ENCODE measurements around the gene MYO7B. TPM values are rescaled to one million over a fixed set of nuclear protein-coding genes. Genes with fewer than 3 reads are reported as not detected.

The MYO7B gene
- total RNA-seq, 2 donors from 2014 or later, result 0.14 to 0.78 TPM

DNA sequence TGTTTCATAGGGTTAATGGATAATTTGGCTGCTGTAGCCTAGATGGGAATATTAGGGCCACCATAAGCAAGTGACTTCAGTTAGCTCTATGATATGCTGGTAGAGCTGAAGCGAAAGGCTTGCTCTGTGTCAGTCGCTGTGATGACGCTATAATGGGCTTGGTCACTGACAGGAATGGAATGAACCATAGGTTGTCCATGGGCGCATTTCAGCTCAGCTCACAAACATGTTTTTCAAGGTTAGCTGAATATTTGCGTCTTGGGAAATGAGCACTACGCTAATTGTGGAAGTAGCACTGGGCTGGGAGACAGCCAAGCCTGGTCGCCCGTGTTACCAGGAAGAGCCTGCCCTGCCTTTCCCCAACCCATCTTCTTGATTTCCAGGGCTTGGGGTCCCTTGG, 3.2 kb upstream of the MYO7B start:
- no peak for ATAC-seq (ENCODE audit: insufficient number of reproducible peaks, low FRiP score, low read depth)
- H3K36me3 ChIP-seq, result no peaks in the 10 kb centered on the region
- H3K4me3 ChIP-seq, result no peak overlapping the region
- H3K9me3 ChIP-seq, result no peaks in the 10 kb centered on the region
- no peak overlapping the region for H3K27ac ChIP-seq
- DNase-seq (ENCODE audit: low spot score), result no peak
- no peaks in the 10 kb centered on the region for H3K4me1 ChIP-seq (ENCODE audit: control insufficient read depth in 1 of 2, low read depth in 2 of 2)
- TF ChIP-seq, protein P1, sequence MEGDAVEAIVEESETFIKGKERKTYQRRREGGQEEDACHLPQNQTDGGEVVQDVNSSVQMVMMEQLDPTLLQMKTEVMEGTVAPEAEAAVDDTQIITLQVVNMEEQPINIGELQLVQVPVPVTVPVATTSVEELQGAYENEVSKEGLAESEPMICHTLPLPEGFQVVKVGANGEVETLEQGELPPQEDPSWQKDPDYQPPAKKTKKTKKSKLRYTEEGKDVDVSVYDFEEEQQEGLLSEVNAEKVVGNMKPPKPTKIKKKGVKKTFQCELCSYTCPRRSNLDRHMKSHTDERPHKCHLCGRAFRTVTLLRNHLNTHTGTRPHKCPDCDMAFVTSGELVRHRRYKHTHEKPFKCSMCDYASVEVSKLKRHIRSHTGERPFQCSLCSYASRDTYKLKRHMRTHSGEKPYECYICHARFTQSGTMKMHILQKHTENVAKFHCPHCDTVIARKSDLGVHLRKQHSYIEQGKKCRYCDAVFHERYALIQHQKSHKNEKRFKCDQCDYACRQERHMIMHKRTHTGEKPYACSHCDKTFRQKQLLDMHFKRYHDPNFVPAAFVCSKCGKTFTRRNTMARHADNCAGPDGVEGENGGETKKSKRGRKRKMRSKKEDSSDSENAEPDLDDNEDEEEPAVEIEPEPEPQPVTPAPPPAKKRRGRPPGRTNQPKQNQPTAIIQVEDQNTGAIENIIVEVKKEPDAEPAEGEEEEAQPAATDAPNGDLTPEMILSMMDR (IDR thresholded peaks at IDR 0.05), result no peak
- no peaks in the 10 kb centered on the region for H3K27me3 ChIP-seq (replicated peaks; ENCODE audit: insufficient read depth)

DNA sequence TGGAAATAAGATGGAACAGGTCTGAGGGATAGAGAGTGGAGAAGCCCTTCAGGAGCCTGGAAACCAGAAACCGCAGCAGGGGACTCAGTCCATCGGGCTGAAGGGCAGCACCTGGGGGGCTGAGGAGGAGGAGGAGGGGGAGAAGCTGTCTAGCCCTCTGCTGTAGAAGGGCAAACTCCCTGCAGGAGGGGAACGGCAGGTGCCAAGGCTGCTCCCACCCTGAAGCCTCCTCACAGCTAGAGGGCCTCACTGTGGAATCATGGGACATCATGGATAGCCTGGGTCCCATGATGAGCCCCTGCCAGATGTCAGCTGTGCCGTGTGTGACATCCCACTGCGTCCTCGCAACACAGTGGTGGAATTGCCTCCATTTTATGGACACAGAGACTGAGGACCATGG, 435 bp downstream of the MYO7B start:
- Histone ChIP-seq H3K36me3 (no peaks in the 10 kb centered on the region), H3K27ac (no peak overlapping the region), H3K27me3 (replicated peaks; ENCODE audit: insufficient read depth) (no peaks in the 10 kb centered on the region), H3K4me3 (no peak overlapping the region), H3K9me3 (no peaks in the 10 kb centered on the region), H3K4me1 (ENCODE audit: control insufficient read depth in 1 of 2, low read depth in 2 of 2) (no peaks in the 10 kb centered on the region)
- TF ChIP-seq, protein P1 (IDR thresholded peaks at IDR 0.05), result no peak
- DNase-seq (ENCODE audit: low spot score) (no peak), ATAC-seq (ENCODE audit: insufficient number of reproducible peaks, low FRiP score, low read depth) (no peak)

DNA sequence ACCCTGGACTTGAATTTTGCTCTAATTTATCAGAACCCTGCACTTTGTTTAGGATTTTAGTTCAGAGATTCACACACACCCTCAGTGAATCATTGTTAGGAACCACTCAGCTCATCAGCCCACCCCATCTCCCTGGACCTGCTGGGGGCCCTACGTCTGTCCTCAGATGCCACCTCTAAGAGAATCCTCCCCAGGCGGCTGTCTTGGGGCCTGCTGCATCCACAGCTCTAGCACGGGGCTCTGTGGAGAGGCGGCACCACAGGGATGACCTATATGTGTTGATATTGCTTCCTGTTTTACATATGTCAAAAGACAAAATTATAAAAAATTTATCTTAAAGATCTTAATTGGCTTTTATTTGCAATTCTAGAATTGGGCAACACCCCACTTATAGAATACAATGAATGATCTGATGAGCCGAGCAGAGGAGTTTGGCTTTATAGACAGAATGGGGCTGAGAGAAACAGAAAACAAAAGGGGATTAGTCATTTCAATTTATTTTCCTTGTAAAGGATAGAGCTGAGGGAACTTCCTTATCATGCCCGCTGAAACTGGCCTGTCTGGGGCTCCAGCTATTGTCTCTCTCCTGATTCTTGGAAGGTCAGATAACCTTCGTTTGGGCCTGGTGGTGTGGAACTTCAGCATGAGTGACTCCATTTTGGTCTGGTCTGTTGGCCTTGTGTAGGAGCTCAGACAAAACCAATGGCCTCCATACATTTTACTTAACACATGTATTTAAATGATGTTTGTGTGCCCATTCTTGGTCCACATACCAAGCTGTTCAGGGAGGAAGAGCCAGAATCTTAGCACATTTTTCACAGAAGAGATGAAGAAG, 1.4 kb downstream of the MYO7B start:
- Histone ChIP-seq H3K4me3 (no peak overlapping the region), H3K36me3 (no peaks in the 10 kb centered on the region), H3K27me3 (replicated peaks; ENCODE audit: insufficient read depth) (no peaks in the 10 kb centered on the region), H3K27ac (no peak overlapping the region), H3K4me1 (ENCODE audit: control insufficient read depth in 1 of 2, low read depth in 2 of 2) (peaks cover 0 to 9% of the 10 kb centered on the region in 2 donors), H3K9me3 (no peaks in the 10 kb centered on the region)
- no peak for DNase-seq (ENCODE audit: low spot score)
- TF ChIP-seq, protein P1 (IDR thresholded peaks at IDR 0.05), result no peak
- ATAC-seq (ENCODE audit: insufficient number of reproducible peaks, low FRiP score, low read depth), result no peak

DNA sequence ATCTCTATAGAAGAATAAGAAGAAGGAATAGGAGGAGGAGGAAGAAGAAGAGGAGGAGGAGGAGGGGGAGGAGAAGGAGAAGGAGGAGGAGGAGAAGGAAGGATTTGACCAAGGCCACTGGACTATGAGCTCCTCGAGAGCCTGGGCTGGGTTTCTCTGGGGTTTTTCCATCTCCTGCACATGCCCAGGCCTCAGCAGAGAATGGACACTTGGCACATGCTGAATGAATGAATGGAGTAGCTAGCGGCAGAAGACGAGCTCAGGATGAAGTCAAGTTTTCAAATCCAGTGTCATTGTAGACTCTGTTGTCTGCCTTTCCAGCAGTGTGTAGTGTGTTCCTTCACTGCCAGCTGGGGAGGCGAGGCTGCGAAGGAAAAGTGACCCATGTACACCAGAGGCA, 2.2 kb downstream of the MYO7B start:
- ATAC-seq (ENCODE audit: insufficient number of reproducible peaks, low FRiP score, low read depth) (no peak), DNase-seq (ENCODE audit: low spot score) (no peak)
- no peaks in the 10 kb centered on the region for H3K9me3 ChIP-seq
- TF ChIP-seq, protein P1 (IDR thresholded peaks at IDR 0.05), result no peak
- H3K4me3 ChIP-seq, result no peak overlapping the region
- peaks cover 0 to 13% of the 10 kb centered on the region in 2 donors for H3K4me1 ChIP-seq (ENCODE audit: control insufficient read depth in 1 of 2, low read depth in 2 of 2)
- H3K27ac ChIP-seq, result no peak overlapping the region
- H3K36me3 ChIP-seq, result no peaks in the 10 kb centered on the region
- H3K27me3 ChIP-seq (replicated peaks; ENCODE audit: insufficient read depth), result no peaks in the 10 kb centered on the region

DNA sequence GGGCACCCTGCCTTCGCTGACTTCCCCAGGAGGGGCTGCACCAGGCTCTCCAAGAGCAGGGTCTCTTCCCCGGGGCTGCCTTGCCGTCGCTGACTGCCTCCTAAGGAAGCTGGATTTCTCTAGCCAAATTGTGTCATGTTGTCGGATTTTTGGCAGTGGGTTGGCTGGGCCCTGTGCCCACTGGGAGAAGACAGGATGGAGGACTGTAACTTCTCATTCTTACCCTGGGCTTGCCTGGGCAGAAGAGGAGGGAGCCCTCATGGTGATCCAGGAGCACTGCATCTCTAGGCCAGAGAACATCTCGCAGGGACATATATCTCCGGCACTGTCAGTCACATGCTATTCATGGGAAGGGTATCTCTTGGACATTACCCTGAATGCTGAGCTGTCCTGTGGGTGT, 6.3 kb downstream of the MYO7B start:
- TF ChIP-seq, protein P1 (IDR thresholded peaks at IDR 0.05), result no peak
- Histone ChIP-seq H3K27me3 (replicated peaks; ENCODE audit: insufficient read depth) (no peaks in the 10 kb centered on the region), H3K4me3 (no peak overlapping the region), H3K27ac (no peak overlapping the region), H3K36me3 (no peaks in the 10 kb centered on the region), H3K4me1 (ENCODE audit: control insufficient read depth in 1 of 2, low read depth in 2 of 2) (peaks cover 0 to 13% of the 10 kb centered on the region in 2 donors), H3K9me3 (no peaks in the 10 kb centered on the region)
- DNase-seq (ENCODE audit: low spot score) (no peak), ATAC-seq (ENCODE audit: insufficient number of reproducible peaks, low FRiP score, low read depth) (no peak)

Measured in thoracic aorta (tissue), 2 donors.